HG03175 (cell line): ENCODE measurements around the gene ZSWIM8.

Experiments
- ATAC-seq: cut with Tn5 transposase; IDR thresholded peaks from one replicate; pipeline ENCODE4 v1.9.1; 2021; ENCODE audit warnings: mild to moderate bottlenecking, moderate library complexity; ENCODE audit not compliant: unreplicated experiment

The ZSWIM8 gene

DNA sequence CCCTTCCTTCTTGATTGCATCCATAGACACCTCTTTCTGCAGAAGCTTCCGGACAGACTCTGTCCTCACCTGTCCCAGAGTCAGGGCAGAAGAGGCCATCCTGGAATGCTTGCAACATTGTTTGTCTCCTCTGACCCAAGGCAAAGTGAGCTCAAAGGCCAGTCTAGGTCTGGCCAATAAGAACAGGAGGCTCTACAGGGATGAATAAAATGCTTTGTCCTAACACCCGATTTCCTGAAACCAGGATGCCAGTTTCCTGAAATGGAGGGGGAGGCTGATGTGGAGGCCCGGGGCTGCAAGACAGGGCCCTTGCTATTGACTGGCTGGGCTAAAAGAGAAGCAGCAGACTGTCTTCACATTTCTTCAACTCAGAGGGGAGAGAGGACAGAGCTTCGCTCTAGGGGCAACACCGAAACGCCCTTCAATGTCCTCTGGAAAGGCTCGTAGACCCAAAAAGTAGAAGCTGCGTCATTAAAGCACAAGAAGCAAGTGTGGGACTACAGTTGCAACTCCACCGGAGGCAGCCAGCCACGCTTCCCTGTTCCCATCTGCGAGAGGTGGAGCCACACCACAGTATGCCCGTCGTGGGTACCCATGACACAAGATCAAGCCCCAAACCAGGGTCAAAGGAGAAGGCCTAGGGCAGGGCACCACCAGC lies 55.1 kb downstream of the ZSWIM8 start:
- ATAC-seq, result no peak

DNA sequence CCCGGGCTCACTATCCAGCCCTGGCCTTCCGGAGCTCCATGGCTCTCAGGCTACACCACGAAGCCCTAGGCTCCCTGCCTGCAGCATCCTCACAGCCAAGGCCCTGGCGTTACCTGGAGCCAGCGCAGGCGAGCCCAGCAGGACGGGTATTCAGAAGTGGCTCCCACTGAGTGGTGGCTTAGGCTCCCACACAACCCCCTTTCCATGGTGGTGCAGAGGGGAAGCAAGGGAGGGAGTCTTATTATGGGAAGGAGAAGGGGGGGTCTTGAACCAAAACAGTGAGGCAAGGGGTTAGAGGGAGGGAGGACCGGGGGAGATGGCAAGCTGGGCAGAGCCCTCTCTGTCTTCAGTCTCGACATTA lies 55.6 kb downstream of the ZSWIM8 start:
- no peak for ATAC-seq

DNA sequence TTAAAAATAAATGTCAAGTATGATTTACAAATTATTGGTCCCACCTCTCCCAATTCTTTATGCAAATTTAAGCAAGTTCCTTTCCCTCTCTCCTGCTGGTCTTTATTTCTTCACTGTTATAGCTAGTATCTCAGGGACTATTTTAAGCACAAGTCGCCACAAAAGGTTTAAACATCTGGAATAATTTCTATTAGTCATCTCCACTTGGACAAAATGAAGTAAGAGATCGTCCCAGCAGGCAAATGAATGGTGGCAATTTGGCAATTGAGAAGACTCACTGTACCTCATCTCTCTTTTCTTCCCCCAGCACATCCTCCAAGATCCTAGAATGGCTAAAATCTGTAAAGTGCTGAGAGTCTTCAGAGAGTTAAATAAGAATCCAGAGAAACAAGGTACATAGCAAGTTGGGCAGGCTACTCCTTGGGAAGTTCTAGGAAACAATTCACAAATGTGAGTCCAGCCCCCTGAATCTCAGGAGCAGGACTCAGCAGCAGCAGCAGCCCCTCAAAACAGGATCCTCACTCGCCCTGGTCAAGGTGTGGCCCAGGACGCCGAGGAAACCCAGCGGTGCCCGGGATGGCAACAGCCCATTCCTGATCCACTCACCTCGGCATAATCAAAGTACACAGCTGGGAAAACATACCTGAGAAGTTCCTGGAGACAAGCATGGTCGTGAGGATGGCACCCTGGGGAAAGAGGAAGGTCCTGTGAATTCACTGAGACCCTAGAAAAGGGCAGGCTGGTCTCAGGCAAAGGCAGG lies 56.3 kb downstream of the ZSWIM8 start:
- ATAC-seq, result no peak

DNA sequence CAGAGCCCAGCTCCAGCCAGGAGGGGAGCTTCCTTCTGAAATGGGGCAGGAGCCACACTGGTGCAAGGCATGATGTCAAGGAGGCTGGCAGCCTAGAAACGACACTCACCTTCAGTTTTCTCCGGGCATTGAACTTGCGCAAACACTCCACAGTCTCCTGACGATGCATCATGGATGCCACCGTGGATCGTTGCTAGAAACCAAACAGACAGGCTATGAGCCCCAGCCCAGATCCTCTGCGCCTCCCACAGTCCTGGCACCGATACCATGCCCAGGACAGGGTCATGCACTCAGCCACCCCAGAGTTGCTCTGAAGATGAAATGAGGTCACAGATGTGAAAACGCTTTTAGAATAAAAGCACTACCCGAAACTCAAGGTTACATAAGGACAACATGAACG lies 56.9 kb downstream of the ZSWIM8 start:
- no peak for ATAC-seq

DNA sequence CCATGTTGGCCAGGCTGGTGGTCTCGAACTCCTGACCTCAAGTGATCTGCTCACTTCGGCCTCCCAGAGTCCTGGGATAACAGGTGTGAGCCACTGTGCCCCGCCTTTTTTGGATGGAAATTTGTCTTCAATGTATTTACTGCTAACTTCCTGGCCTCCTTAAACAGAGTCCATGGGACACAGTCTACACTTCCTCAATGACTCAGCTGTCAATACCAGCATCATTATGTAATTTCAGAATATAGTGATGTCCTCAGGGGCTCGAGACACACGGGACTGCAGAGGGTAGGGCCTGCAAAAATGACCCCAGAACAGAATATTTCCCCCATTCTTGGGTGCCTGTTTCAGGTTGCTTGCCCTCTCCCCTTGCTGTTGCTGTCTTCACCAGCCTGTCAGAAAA lies 57.9 kb downstream of the ZSWIM8 start:
- no peak for ATAC-seq

DNA sequence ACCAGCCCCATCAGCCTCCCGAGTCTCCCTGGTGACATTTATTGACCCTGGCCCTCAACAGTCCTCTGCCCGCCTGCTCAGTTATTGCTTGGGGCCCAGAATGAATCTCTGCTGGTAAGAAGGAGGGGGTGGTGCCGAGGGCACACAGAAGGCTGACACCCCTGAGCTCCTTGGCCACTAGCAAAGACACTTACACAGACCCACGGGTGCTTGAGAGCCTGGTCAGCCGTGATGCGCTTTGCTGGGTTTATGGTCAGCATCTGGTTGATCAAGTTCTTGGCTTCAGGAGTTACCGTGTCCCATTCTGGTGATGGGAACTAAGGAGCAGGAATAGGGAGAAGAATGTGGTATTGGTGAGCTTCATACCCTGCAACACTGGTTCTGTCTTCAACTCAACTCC lies 61.6 kb downstream of the ZSWIM8 start:
- no peak for ATAC-seq

DNA sequence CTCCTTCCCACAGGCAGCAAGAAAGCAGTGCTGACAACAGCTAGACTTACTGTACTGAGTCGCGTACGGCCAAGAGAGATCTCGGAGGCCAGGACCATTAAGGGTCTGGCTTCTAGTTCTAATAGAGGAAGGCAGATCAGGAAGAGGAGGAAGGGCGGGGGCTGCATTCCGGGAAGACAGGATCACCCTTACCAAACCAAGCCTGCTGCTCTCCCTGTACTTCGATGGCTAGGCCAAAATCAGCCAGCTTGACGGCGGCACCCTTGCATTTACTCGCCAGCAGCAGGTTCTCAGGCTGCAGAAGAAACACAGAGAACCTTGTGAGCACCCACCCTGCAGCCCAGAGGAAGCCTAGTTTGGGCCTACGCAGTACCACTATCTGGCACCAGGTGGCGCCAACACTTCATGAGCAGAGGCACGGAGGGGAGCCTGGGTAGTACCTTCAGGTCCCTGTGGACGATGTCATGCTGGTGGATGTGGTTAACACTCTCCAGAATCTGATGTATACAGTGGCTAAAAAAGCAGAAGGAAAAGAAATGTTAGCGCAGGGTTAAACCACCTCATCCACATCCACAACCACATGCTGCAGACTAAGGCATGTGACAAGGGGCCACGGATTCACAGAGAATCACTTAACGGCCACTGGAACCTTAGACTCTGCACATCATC lies 63.5 kb downstream of the ZSWIM8 start:
- peak; percentile 95 for ATAC-seq

DNA sequence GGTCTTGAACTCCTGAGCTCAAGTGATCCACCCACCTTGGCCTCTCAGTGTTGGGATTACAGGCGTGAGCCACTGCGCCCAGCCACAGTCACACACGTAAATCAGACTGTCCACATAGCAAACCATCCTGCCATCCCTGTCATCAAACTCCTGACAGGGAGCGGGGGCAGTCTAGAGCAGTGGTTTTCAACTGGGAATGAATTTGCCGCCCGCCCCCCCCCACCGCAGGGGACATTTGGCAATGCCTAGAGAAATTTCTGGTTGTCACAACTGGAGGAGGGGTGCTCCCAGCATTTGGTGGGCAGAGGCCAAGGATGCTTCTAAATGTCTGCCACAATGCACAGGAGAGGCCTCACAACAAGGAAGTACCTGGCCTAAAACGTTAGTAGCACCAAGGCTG lies 64.8 kb downstream of the ZSWIM8 start:
- ATAC-seq, result no peak

DNA sequence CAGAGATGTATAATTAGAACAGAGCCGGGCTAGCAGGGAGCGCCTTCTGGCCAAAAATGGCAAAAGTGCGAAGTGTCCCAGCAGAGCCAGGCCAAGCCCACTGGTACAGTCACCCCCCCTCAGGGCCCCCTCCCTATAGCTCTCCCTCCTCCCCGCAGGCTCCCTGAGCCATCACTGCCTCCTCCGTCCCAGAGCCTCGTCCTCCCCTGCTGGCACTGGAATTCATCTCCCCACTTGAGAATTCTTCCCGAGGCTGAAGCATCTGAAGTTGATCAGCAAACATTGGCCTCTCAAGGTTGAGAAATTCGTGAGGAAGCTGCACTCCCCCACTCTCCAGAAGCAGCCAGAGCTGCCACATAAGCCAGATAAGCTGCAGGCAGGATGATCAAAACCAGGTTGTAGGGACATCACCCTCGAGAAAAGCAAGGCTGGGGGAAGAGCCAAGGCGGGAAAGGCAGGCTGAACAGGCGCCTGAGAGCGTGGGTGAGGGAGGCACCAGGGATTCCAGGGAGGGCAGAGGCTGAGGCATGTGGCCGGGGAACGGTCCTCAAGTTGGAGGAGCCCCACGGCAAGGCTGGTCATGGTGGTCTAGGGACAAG lies 65.6 kb downstream of the ZSWIM8 start:
- ATAC-seq, result no peak
